IPS-20b (cell line): ENCODE results near the gene MAN2A1.
"Not testable (repeated sequence)": the region's sequence is repeated elsewhere in the genome, so short reads cannot be mapped to it uniquely, and the experiment has no call there.

Source experiments
- H3K27ac ChIP-seq: one replicate; pipeline ENCODE4 v1.5.1; 2013; ENCODE audit warnings: low read length
- H3K27me3 ChIP-seq: 2 replicates; pipeline ENCODE4 v1.6.1; 2013; ENCODE audit warnings: mild to moderate bottlenecking, low read length, inconsistent platforms; ENCODE audit not compliant: insufficient read depth
- H3K36me3 ChIP-seq: 2 replicates; pipeline ENCODE4 v1.6.1; 2013; ENCODE audit warnings: low read depth, mild to moderate bottlenecking, inconsistent platforms, low read length, moderate library complexity; ENCODE audit not compliant: insufficient read depth
- H3K4me1 ChIP-seq: 2 replicates; pipeline ENCODE4 v1.6.1; 2013; ENCODE audit warnings: mild to moderate bottlenecking, control low read depth, inconsistent platforms, low read length, moderate library complexity; ENCODE audit not compliant: insufficient read depth
- H3K4me3 ChIP-seq: 2 replicates; pipeline ENCODE4 v1.5.1; 2013; ENCODE audit warnings: mild to moderate bottlenecking, low read length, inconsistent platforms
- H3K9ac ChIP-seq: 2 replicates; pipeline ENCODE4 v1.6.1; 2013; ENCODE audit warnings: low read depth, mild to moderate bottlenecking, inconsistent platforms, low read length, moderate library complexity
- H3K9me3 ChIP-seq: 2 replicates; pipeline ENCODE4 v1.6.1; 2013; ENCODE audit warnings: mild to moderate bottlenecking, low read depth, low read length, inconsistent platforms; ENCODE audit not compliant: insufficient read depth

The MAN2A1 gene

GRCh38 chr5:109760130-109760529 lies 70.4 kb downstream of the MAN2A1 start:
- H3K9me3 ChIP-seq, H3K4me3 ChIP-seq, H3K9ac ChIP-seq, H3K4me1 ChIP-seq, H3K27ac ChIP-seq, H3K27me3 ChIP-seq: not testable (repeated sequence)
- H3K36me3 ChIP-seq: peaks cover 38% of the 10 kb centered on the region

GRCh38 chr5:109762821-109763220 lies 73.1 kb downstream of the MAN2A1 start:
- Histone ChIP-seq H3K27me3 (no peaks in the 10 kb centered on the region), H3K27ac (no peak overlapping the region), H3K36me3 (peaks cover 25% of the 10 kb centered on the region; the same call in 1 of the 2 replicates), H3K9ac (no peak overlapping the region), H3K9me3 (no peaks in the 10 kb centered on the region), H3K4me3 (no peak overlapping the region), H3K4me1 (no peaks in the 10 kb centered on the region)

- no peaks in the 10 kb centered on the region for H3K9me3 ChIP-seq
- no peaks in the 10 kb centered on the region for H3K27me3 ChIP-seq
- H3K9ac ChIP-seq: no peak overlapping the region
- H3K27ac ChIP-seq: no peak overlapping the region
- no peaks in the 10 kb centered on the region for H3K4me1 ChIP-seq
- peaks cover 59% of the 10 kb centered on the region; the same call in 1 of the 2 replicates for H3K36me3 ChIP-seq
- H3K4me3 ChIP-seq: no peak overlapping the region
Observed at GRCh38 chr5:109767184-109767995, 77.7 kb downstream of the MAN2A1 start.

GRCh38 chr5:109767997-109768396 lies 78.3 kb downstream of the MAN2A1 start:
- Histone ChIP-seq H3K9ac (no peak overlapping the region), H3K4me1 (no peaks in the 10 kb centered on the region), H3K9me3 (no peaks in the 10 kb centered on the region), H3K4me3 (no peak overlapping the region), H3K27ac (no peak overlapping the region), H3K27me3 (no peaks in the 10 kb centered on the region), H3K36me3 (peaks cover 56% of the 10 kb centered on the region; the same call in 1 of the 2 replicates)

GRCh38 chr5:109769597-109770291 lies 80.0 kb downstream of the MAN2A1 start:
- H3K4me3 ChIP-seq: no peak overlapping the region
- H3K27ac ChIP-seq: no peak overlapping the region
- H3K9ac ChIP-seq: no peak overlapping the region
- H3K9me3 ChIP-seq: no peaks in the 10 kb centered on the region
- H3K36me3 ChIP-seq: peaks cover 57% of the 10 kb centered on the region
- no peaks in the 10 kb centered on the region for H3K4me1 ChIP-seq
- no peaks in the 10 kb centered on the region for H3K27me3 ChIP-seq

- no peak overlapping the region for H3K27ac ChIP-seq
- no peak overlapping the region for H3K9ac ChIP-seq
Observed at GRCh38 chr5:109775130-109775529, 85.4 kb downstream of the MAN2A1 start.

GRCh38 chr5:109779036-109779735 lies 89.5 kb downstream of the MAN2A1 start:
- no peak overlapping the region for H3K4me3 ChIP-seq
- no peak overlapping the region for H3K9ac ChIP-seq
- H3K4me1 ChIP-seq: no peaks in the 10 kb centered on the region
- H3K27me3 ChIP-seq: no peaks in the 10 kb centered on the region
- peaks cover 65% of the 10 kb centered on the region for H3K36me3 ChIP-seq
- H3K27ac ChIP-seq: no peak overlapping the region
- H3K9me3 ChIP-seq: no peaks in the 10 kb centered on the region

More at GRCh38 chr5:109775130-109775529, 85.4 kb downstream of the MAN2A1 start:
- Histone ChIP-seq H3K9me3 (no peaks in the 10 kb centered on the region), H3K36me3 (peaks cover 62% of the 10 kb centered on the region), H3K27me3 (no peaks in the 10 kb centered on the region), H3K4me3 (no peak overlapping the region), H3K4me1 (no peaks in the 10 kb centered on the region)

GRCh38 chr5:109784687-109785086 lies 95.0 kb downstream of the MAN2A1 start:
- Histone ChIP-seq H3K36me3 (peaks cover 79% of the 10 kb centered on the region), H3K4me3 (no peak overlapping the region)

GRCh38 chr5:109786206-109786855 lies 96.6 kb downstream of the MAN2A1 start:
- peaks cover 2% of the 10 kb centered on the region for H3K9me3 ChIP-seq
- H3K27ac ChIP-seq: no peak overlapping the region
- peaks cover 79% of the 10 kb centered on the region for H3K36me3 ChIP-seq
- no peaks in the 10 kb centered on the region for H3K4me1 ChIP-seq
- no peaks in the 10 kb centered on the region for H3K27me3 ChIP-seq
- H3K9ac ChIP-seq: no peak overlapping the region
- no peak overlapping the region for H3K4me3 ChIP-seq

More at GRCh38 chr5:109784687-109785086, 95.0 kb downstream of the MAN2A1 start:
- Histone ChIP-seq H3K9me3 (no peaks in the 10 kb centered on the region), H3K9ac (no peak overlapping the region), H3K27me3 (no peaks in the 10 kb centered on the region), H3K4me1 (no peaks in the 10 kb centered on the region), H3K27ac (no peak overlapping the region)

- peaks cover 92% of the 10 kb centered on the region for H3K36me3 ChIP-seq
- no peak overlapping the region for H3K9ac ChIP-seq
- H3K4me3 ChIP-seq: no peak overlapping the region
- no peak overlapping the region for H3K27ac ChIP-seq
- no peaks in the 10 kb centered on the region for H3K27me3 ChIP-seq
- peaks cover 20% of the 10 kb centered on the region for H3K9me3 ChIP-seq
- no peaks in the 10 kb centered on the region for H3K4me1 ChIP-seq
Observed at GRCh38 chr5:109788596-109788995, 98.9 kb downstream of the MAN2A1 start.

- Histone ChIP-seq H3K36me3 (peaks cover 91% of the 10 kb centered on the region), H3K4me1 (no peaks in the 10 kb centered on the region), H3K27ac (no peak overlapping the region), H3K4me3 (no peak overlapping the region), H3K9me3 (peaks cover 20% of the 10 kb centered on the region), H3K27me3 (no peaks in the 10 kb centered on the region), H3K9ac (no peak overlapping the region)
Observed at GRCh38 chr5:109792613-109793012, 102.9 kb downstream of the MAN2A1 start.
